ENCODE data around the gene SENP1.
"Not testable (repeated sequence)": the region's sequence is repeated elsewhere in the genome, so short reads cannot be mapped to it uniquely, and the experiment has no call there.

Gene SENP1

DNA sequence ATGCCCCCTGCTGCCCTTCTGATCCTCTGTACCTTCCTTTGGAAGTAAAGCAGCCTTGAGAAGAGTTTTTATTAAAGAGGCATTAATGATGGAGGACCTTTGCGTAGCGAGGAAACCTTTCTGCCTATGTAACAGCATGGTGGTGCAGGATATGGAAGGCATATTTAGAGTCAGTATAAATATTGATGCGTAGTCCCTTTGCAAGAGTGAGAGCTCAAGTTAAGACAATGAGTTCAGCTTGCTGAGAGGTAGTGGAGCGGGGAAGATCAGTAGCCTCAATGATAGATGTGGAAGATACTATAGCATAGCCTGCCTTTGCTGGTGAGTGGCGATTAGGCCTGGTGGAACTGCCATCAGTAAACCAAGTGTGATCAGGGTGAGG, 5.4 kb upstream of the SENP1 start:
- not testable (repeated sequence) for DNase-seq (ENCODE audit: low spot score)

DNA sequence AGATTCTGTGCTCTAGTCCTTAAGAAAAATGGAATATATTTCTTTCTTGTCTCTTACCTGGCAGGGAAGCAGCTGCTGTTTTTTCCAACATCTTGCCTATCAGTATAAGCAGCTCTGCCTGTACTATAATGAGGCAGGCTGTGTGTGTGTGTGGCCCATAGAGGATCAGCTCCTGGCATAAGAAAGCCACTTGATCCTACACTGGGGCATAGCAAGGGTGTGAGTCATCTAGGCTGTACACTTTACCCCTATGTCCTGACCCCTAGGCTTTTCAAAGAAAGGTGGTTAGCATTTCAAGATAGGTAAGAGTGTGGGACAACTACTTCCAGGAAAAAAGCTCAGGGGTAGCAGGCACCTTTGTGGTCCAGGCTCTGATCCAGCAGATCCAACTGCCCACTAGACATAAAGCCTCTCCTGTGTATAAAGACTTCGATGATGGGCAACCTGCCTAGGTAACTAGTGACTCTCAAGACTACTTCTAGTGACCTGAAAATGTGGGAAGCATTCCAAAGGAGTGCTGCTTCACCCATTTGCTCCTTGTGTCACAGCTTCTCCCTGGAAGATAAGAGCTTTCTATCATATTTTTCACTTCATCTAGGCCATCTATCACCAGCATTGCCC, 4.9 kb upstream of the SENP1 start:
- DNase-seq (ENCODE audit: low spot score), result no peak

- no peak for DNase-seq (ENCODE audit: low spot score)
Observed at GRCh38 chr12:48109424-48109823, 3.5 kb upstream of the SENP1 start.

- no peak for DNase-seq (ENCODE audit: low spot score)
Observed at GRCh38 chr12:48106681-48107613, 1.1 kb upstream of the SENP1 start.

DNA sequence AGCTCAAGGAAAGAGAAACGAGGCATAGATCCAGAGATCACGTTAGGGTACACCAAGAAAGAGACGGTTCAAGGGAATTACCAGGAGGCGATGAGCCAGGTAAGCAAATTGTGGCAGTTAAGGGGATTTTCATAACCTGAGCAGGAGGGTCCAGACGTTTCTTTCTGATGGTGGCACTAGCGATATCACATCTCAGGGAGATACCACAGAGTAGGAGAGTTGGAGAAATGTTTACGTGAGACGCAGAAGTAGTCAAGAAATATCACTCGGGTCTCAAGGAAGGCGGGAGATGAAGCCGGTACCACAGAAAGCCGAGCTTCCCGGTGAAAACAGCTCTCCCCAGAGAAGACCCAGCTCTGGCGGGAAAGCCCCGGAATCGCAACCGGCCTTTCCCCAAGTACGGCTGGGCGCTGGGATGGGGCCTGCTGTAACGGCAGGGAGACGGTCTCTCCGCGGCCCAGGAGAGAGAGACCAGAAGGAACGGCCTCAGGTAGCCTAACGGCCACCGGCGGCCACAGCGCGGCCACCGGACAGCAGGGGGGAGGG, 485 bp downstream of the SENP1 start:
- DNase-seq (ENCODE audit: low spot score), result peak; percentile 38

- DNase-seq (ENCODE audit: low spot score), result no peak
Observed at GRCh38 chr12:48104531-48104930, 1.3 kb downstream of the SENP1 start.

DNA sequence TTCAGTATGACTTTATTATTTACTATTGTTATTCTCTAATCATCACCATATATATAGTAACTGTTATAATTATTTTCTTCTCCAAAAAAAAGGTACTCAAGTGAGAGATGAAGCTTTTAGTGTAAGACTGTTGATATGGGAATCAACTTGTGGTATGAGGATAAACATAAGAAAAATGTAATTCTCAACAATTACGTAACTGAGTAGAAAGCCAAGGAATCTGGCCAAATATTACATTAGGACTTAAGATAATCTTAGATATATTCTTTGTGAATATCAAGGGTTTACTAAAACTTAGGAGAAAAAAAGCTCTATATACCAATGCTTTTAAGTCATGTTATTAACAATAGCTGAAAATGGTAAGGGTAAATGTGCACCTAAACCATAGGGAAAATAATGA, 13.3 kb downstream of the SENP1 start:
- DNase-seq (ENCODE audit: low spot score), result no peak

GRCh38 chr12:48086327-48086726, 19.6 kb downstream of the SENP1 start:
- no peak for DNase-seq (ENCODE audit: low spot score)

DNA sequence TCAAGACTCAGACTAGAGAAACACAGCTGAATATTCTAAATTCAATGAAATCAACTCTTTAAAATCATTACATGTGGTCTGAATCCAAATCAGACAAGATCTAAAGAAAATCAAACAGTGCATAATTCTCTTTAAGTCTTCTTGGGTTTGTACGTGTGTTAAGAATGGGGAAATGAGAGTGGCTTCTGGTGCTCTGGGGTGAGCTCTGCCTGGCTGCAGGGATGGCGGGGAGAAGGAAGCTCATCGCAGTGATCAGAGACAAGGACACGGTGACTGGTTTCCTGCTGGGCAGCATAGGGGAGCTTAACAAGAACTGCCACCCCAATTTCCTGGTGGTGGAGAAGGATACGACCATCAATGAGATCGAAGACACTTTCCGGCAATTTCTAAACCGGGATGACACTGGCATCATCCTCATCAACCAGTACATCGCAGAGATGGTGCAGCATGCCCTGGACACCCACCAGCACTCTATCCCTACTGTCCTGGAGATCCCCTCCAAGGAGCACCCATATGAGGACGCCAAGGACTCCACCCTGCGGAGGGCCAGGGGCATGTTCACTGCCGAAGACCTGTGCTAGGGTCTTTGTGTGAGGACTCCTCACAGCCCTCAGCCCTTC, 20.9 kb downstream of the SENP1 start:
- DNase-seq (ENCODE audit: low spot score), result no peak

- no peak for DNase-seq (ENCODE audit: low spot score)
Observed at GRCh38 chr12:48084066-48084465, 21.8 kb downstream of the SENP1 start.

- DNase-seq (ENCODE audit: low spot score), result no peak
Observed at GRCh38 chr12:48080821-48081220, 25.1 kb downstream of the SENP1 start.

DNA sequence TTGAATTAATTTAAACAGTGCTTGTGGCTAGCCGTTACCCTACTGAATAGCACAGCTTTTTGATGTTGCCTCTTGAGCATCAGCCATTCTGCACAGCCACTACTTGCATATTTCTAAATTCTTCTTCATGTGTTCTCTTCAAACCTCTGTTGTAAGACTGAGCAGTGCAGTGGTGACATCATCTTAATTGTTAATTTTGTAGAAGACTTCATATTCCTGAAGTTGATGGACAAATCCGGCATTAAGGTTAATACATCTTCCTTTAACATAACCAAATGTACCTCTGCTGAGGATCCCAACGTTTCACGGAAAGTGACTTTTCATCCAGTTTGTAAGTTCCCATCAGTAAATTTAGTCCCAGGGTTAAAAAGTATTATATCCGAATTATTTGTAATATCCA, 25.6 kb downstream of the SENP1 start:
- no peak for DNase-seq (ENCODE audit: low spot score)

- DNase-seq (ENCODE audit: low spot score), result no peak
Observed at GRCh38 chr12:48078901-48079300, 27.0 kb downstream of the SENP1 start.

DNA sequence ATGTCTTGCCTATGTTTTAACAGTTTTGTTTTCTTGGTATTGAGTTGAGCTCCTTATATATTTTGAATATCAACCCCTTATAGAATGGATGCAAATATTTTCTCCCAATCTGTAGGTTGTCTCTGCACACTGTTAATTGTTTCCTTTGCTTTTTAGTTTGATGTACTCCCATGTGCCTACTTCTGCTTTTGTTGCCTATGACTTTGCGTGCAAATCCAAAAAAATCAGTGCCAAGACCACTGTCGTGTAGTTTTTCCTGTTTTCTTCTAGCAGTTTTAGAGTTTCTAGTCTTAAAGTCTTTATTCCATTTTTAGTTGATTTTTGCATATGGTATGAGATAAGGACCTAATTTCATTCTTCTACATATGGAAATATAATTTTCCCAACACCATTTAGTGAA, 28.8 kb downstream of the SENP1 start:
- DNase-seq (ENCODE audit: low spot score), result no peak

DNA sequence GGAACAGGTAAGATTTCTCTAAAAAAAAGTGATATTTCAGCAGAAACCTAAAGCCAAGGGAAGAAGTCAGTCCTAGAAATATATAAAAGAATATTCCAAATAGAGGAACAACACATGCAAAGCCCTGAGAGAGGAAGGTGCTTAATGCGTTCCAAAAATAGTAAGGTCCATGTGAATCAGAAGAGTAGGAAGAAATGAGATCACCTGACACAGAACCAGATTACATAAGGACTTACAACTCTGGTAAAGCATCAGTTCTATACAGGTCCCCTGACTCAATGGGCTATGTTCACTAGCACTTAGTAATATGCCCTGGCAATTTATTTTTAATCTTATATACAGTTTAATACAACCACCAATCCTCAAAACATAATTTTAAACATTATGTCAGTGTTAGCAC, 30.0 kb downstream of the SENP1 start:
- no peak for DNase-seq (ENCODE audit: low spot score)

DNA sequence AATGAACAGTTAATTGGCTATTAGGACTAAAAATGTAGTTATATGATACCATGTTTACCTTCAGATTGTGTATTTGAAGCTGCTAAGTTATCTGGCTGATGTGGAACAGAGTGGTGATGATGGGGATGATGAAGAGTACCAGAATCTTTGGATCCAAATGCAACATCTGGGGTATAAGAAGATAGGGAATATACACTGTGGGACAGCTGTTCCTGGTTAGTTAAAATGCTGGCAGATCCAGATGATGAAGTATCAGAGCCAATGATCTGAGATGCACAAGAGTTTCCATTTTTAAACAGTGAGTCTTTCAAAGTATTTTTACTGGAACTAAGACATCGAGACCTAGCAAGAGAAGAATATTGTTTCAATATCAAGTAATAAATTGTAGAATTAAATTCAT, 31.6 kb downstream of the SENP1 start:
- DNase-seq (ENCODE audit: low spot score), result no peak

DNA sequence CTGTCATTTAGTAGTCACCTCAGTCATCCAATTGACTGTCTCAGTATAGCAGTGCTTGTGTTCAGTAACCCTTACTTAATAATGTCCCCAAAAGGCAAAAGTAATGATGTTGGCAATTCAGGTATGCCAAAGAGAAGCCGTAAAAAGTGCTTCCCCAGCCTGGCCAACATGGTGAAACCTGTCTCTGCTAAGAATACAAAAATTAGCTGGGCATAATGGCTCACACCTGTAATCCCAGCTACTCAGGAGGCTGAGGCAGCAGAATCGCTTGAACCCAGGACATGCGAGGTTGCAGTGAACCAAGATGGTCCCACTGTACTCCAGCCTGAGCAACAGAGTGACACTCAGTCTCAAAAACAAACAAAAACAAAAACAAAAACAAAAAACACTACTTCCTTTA, 33.6 kb downstream of the SENP1 start:
- no peak for DNase-seq (ENCODE audit: low spot score)

- no peak for DNase-seq (ENCODE audit: low spot score)
Observed at GRCh38 chr12:48071808-48072207, 34.1 kb downstream of the SENP1 start.

DNA sequence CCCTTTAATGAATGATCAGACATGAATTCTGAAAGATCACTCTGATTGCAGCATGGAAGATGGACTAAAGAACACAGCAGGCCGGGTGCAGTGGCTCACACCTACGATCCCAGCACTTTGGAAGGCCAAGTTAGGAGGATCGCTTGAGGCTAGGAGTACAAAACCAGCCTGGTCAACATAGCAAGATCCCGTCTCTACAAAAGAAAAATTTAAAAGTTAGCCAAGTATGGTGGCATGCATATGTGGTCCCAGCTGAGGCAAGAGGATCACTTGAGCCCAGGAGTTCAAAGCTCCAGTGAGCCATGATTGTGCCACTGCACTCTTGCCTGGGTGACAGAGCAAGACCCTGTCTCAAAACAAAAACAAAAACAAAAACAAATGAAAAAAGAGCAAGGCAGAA, 35.1 kb downstream of the SENP1 start:
- DNase-seq (ENCODE audit: low spot score), result no peak

- no peak for DNase-seq (ENCODE audit: low spot score)
Observed at GRCh38 chr12:48070033-48070432, 35.8 kb downstream of the SENP1 start.

- DNase-seq (ENCODE audit: low spot score), result no peak
Observed at GRCh38 chr12:48069241-48069640, 36.6 kb downstream of the SENP1 start.

DNA sequence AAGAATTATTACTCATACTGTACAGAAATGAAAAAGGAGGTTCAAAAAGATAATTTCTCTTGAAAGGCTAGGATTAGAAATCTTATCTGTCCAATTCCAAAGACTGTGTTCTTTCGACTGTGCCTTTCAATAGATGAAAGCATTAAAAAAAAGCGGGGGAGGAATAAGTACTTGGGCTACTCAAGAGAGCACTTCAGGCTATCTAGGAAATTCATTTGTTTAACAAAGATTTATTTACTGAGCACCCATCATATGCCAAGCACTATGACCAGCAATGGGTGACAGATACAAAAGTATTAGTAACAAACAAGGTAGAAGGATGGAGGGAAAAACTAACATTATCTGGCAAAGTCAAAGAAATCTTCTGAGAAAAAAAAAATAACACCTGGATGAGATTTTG, 37.4 kb downstream of the SENP1 start:
- DNase-seq (ENCODE audit: low spot score), result no peak
